ENCODE results near the gene NUTM2B.
"Not testable (repeated sequence)": the region's sequence is repeated elsewhere in the genome, so short reads cannot be mapped to it uniquely, and the experiment has no call there.

Gene NUTM2B

DNA sequence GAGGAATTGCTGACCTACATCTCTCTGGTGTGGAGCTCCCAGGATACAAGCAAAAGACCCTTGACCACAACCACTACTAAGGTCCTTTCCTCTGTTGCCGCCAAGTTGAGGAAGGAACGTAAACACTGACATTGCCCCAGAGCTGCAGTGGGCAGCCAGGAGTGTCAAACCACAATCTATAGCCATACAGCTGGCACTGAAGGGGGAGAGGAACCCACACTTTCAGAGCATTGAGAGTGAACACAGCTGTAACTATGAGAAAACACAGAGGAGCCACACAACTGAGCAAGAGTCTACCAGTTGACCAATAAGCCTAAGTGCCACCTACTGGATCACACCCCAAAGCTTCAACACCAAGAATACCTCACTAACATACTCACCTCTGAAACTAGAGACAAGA is 45.5 kb downstream of the NUTM2B start:
- not testable (repeated sequence) for H3K27me3 ChIP-seq (ENCODE audit: control insufficient read depth, insufficient read depth, low read length); H3K36me3 ChIP-seq (ENCODE audit: control insufficient read depth, insufficient read depth, low read length); H3K4me1 ChIP-seq (ENCODE audit: control insufficient read depth, insufficient read depth, low read length); H3K4me3 ChIP-seq (ENCODE audit: low read depth, low read length); H3K9me3 ChIP-seq (ENCODE audit: control insufficient read depth, insufficient read depth, low read length); H3K9ac ChIP-seq (ENCODE audit: low read depth, low read length); H3K27ac ChIP-seq (ENCODE audit: low read depth, low read length)

DNA sequence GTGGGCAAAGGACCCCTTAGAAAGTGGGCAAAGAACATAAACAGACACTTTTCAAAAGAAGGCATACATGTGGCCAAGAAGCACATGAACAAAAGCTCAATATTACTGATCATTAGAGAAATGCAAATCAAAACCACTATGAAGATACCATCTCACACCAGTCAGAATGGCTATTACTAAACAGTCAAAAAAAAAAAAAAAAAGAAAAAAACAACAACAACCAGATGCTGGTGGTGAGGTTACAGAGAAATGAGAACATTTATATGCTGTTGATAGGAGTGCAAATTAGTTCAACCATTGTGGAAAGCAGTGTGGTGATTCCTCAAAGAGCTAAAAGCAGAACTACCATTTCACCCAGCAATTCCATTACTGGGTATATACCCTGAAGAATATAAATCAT is 50.6 kb downstream of the NUTM2B start:
- not testable (repeated sequence) for H3K4me1 ChIP-seq (ENCODE audit: control insufficient read depth, insufficient read depth, low read length); H3K27ac ChIP-seq (ENCODE audit: low read depth, low read length); H3K36me3 ChIP-seq (ENCODE audit: control insufficient read depth, insufficient read depth, low read length); H3K9ac ChIP-seq (ENCODE audit: low read depth, low read length); H3K4me3 ChIP-seq (ENCODE audit: low read depth, low read length); H3K9me3 ChIP-seq (ENCODE audit: control insufficient read depth, insufficient read depth, low read length); H3K27me3 ChIP-seq (ENCODE audit: control insufficient read depth, insufficient read depth, low read length)

DNA sequence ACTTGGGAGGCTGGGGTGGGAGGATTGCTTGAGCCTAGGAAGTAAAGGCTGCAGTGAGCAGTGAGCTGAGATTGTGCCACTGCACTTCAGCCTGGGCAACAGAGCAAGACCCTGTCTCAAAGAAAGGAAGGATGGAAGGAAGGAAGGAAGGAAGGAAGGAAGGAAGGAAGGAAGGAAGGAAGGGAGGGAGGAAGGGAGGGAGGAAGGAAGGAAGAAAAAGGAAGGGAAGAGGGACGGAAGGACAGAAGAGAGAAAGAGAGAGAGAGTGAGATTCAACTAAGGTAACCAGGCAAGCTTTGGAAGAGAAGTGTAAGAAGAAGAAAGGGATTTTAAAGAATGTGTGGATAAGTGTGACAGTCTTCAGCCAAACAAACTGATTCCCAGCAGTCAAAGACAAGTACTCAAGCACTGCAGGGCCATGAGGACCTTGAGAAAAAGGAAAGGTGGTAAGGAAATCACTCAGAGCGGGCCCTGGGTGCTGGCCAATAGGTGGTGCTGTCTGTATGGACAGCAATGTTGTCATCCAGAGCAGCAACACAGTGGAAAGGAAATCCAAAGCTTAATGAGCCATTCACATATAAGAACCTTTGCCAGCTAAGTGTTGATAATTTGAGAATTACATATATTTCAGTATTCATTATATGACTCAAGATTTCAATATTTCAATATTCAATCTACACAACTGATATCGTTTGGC is 55.4 kb downstream of the NUTM2B start:
- not testable (repeated sequence) for H3K27ac ChIP-seq (ENCODE audit: low read depth, low read length); H3K9ac ChIP-seq (ENCODE audit: low read depth, low read length); H3K36me3 ChIP-seq (ENCODE audit: control insufficient read depth, insufficient read depth, low read length); H3K4me3 ChIP-seq (ENCODE audit: low read depth, low read length); H3K4me1 ChIP-seq (ENCODE audit: control insufficient read depth, insufficient read depth, low read length); H3K27me3 ChIP-seq (ENCODE audit: control insufficient read depth, insufficient read depth, low read length); H3K9me3 ChIP-seq (ENCODE audit: control insufficient read depth, insufficient read depth, low read length)
